D341Med (cell line): ENCODE measurements around the gene ORC4.

Experiments
- DNase-seq: peaks from one replicate; pipeline ENCODE4 v3.0.0; 2012; ENCODE audit warnings: low spot score

ORC4 gene

DNA sequence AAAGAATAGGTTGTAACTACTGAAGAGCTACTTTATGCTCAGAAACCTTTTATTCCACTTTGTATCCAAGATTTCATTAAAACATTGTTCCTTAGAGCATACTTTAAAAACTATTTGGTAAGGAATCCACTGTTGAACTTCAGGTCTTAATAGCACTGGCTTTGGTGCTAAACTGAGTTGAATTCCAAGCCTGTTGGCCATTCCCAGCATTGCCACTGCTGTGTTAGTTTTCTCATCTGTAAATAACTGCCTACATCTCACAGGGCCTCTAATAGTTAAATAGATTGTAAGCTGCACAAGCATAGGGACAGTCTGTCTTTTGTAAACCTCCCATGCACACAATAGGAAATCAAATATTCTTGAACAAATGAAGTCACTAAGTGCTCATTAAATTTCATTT, 86.6 kb downstream of the ORC4 start:
- no peak for DNase-seq

DNA sequence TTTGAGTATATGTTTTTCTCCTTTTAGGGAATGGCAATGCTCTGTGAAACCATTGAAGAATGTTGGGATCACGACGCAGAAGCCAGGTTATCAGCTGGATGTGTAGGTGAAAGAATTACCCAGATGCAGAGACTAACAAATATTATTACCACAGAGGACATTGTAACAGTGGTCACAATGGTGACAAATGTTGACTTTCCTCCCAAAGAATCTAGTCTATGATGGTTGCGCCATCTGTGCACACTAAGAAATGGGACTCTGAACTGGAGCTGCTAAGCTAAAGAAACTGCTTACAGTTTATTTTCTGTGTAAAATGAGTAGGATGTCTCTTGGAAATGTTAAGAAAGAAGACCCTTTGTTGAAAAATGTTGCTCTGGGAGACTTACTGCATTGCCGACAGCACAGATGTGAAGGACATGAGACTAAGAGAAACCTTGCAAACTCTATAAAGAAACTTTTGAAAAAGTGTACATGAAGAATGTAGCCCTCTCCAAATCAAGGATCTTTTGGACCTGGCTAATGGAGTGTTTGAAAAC, 93.4 kb downstream of the ORC4 start:
- no peak for DNase-seq

DNA sequence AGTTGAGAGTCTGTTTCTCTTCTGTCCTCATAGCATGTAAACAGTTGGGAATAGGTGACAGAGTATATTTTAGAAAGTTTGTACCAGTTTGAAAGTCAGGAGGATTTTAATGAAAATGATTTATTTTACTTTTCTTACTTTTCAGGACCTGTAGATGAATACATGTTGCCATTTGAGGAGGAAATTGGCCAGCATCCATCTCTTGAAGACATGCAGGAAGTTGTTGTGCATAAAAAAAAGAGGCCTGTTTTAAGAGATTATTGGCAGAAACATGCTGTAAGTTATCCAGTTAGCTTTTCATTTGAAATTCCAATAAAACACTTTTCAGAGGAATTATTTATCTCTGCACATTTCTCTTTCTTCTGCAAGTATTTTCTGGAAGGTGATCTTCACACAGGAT, 94.7 kb downstream of the ORC4 start:
- DNase-seq, result no peak

DNA sequence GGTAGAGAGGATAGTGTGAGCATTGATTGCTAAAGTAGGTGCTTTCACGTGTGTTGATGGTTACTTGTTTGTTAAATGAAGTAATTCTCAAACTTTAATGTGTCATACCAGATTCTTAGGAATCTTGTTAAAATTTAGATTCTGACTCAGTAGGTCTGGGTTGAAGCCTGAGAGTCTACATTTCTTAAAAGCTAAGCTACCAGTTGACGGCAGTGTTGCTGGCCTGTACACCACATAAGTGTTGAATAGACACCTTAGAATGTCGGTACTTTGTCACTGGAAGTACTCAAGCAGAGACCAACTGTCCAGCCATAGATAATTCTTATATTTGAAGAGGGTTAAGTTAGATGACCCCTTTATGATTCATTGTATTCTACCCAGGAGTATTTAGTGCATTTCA, 95.9 kb downstream of the ORC4 start:
- no peak for DNase-seq

DNA sequence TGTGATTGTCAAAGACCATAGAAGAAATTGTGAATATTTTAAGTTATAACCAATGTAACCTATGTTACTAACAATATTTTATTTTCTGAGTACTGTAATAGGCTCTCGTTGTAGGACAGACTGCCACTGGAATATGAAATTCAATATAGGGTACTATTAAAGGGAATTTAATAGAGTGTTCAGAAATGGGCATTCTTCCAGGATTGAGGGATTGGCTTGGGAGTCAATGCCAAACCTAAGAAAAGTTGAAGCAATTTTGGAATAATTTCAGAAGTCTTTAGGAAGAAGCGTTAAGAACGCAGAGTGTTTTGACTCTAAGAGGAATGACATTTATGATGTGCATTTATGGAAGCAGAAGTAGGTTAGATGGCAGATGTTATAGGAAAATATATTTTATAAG, 96.7 kb downstream of the ORC4 start:
- DNase-seq, result no peak

DNA sequence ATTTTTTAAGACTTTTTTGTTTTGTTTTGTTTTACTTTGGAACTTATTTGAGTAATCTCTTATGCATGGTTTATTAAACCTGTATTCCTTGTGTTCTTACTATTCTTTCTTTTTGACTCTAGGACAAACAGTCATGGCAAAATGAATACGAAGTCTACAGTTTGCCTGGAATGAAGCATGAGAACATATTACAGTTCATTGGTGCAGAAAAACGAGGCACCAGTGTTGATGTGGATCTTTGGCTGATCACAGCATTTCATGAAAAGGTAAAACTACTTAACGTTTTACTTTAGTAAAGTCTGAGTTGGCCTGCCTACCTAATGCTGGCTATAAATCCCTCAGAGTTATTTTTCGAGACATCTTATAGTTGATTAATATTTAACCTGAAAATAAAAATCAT, 103.4 kb downstream of the ORC4 start:
- no peak for DNase-seq

DNA sequence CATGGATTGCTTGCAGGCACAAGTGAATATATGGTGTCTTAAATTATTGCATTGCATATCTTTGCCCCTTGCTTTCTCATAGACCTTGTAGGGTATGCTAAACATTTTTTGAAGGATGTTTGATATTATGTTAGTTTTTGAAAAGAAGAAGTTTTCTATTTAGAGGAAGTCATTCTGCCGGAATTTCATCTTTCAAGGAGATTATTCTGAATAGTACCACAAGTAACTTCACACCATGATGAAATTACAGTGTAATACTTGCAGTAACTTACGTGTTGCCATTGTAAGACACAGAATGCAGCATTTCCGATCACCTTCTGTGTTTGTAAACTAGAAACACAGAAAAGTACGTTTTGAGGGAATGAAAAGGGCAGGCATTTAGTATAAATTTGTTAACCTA, 103.8 kb downstream of the ORC4 start:
- DNase-seq, result no peak

DNA sequence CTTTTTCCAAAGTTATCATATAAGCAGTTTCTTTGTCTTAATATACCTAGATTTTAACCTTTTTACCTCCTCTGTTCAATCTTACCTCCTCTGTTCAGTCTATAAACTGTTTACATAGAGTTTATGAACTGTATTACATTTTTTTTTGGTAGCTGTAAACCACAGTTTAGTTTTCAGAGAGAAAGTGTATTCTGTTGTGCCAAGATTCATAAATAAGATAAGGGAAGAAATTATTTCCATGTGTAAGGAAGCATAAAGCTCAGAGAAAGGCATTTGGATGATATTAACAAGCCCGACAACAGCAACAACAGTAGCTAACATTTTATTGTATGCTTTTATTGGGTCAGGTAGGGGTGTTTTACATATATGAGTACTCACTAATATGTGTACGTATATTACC, 104.5 kb downstream of the ORC4 start:
- DNase-seq, result no peak

DNA sequence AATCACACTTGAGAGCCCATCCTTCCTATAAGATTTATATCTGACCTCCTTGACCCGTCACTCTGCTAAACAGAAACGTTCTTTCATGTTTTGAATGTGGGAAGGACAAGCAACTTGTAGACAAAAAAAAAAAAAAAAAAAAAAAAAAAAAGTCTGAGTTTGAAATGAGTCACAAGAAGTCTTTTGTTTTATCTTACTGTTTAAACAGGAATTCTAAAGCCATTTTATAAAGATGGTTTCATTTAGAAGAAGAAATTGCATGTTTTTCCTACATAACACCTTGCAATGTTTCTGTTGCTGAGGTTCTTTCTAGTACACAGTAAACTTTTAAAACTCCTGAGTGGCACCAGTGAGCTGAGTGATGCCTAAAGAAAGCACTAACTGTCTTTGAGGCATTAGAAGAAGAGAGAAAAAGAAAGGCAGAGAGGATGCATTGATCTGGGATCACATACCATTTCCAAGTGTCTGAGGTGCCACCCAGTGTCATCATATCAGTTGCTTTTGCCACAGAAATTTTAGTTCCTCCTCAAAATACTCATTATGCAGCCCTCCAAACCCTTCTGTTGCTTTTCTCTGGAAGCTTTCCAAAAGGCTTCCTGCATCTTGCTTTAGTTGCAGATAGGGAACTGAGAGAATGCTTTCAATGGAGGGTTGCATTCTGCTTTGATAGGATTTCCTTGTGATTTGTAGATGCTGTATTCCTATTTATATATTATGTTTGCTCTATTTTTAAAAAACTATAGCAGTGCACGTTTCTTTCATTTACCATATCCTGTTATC, 106.6 kb downstream of the ORC4 start:
- DNase-seq, result no peak

DNA sequence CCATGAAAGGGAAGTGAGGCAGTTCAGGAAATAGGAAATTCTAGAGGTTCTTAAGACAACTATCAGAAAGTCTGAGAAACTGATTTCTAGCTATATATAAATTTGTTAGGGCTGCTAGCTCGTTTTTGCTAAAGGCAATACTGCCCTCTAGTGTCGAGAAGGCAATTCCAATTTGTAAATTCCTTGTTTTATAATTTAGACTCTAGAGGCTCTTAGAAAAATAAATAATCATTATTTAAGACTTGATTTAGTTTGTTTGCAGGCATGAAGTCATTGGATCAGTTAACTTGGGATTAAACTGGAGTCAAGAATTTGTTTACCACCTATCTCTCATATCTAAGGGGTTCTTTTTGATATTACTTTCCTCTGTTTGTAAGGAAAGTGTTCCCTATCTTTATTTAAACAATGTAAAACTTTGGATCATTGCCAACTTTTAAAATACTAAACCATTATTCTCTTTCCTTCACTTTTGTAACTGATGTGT, 109.5 kb downstream of the ORC4 start:
- DNase-seq, result peak; percentile 15

DNA sequence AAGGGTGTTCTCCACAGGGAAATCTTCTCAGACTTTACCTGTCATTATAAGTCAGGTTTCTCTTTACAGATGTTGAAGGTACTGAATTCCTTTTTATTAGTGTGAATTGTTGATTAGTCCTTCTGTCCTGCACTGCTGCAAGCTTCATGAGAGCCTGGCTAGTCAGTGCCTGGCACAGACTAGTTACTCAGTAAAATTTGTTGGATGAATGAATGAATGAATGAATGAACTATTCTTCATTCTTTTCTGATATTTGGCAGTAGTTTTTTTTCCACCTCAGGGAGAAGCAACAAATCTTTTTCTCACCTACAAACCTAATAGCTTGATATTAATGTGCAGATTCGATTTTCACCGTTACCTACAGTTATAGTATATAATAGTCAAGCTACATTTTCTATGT, 111.4 kb downstream of the ORC4 start:
- no peak for DNase-seq

DNA sequence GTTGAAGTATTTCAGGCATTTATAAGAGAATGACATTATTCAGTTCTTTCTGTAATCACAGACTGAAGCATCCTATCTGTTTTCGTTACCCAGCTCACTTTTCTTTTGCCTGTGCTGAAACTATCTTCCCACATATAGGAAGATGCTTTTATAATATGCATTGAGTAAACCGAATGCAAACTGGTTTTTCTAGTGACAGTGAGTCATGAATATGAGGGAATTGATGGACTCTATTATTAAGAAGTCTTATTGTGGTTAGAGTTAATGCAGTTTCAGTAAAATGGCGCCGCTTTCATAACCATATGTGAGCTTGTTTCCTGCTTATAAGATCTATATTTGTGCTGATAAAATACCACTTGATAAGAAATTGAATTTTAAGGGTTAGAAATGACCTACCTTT, 116.5 kb downstream of the ORC4 start:
- no peak for DNase-seq

DNA sequence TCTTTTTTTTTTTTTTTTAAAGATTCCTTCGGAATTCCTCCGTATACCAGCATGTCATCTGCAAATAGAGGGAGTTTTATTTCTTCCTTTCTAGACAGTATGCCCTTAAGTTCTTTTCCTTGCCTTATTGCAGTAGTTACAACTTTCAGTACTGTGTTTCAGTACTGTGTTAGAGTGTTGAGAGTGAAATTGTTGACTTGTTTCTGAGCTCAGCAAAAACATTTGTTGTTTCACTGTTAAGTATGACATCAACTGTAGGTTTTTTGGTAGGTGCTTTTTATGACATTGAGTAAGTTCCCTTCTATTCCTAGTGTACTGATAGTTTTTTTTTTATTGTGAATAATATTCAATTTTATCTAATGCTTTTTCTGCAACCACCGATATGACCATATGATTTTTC, 131.9 kb downstream of the ORC4 start:
- DNase-seq, result no peak

DNA sequence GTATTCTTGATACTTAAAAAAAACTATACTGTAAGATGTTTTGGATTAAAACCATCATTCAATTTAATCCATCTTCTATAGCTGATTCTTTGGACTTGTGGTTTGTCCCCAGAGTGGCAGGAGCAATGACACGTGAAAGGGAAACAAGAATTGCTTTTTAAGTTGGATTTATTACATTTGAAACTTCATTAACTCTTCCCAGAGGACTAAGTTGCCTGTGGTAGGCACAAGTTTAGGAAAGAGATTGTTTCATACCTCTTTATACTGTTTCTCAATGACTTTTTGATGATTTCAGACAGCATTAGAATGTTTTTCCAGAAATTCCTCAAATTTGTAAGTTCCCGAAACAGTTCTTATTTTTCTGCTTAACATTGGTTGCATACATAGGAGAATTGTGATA, 134.4 kb downstream of the ORC4 start:
- no peak for DNase-seq

DNA sequence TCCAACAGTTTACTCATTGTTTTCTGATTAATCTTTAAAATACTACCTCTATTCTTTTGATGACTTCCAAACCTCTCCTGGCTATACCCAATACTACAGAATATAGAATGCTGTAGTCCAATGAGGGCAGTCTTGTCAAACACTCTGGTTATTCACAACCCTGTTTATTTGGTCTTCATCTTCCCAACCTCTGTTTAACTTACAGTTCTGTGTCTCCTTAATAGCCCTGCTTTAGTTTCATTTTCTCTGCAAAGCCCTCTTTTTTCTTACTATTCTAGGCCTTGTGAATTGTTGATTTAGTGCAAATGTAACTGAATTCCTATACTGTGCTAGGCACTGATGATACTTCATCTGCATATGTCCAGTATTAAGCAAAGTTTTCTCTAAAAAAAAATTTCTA, 135.7 kb downstream of the ORC4 start:
- no peak for DNase-seq

DNA sequence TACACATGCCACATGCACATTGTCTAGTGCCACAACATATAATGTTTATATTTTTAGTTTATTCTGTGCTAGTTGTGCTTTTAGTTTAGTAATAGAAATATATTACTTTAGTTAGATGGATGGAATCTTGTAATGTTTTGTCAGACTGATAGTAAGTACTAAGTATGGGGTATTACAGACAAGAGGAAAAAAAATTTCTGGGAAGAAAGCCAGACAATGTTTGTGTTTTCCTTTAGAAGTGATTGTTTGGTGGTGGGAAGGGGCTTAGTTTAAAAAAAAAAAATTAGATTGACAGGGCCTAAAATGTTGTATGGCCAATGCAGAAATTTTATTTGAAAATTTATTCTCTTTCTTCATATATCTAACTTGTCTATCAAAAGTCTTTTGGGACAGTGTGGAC, 137.9 kb downstream of the ORC4 start:
- DNase-seq, result no peak
